Lower leg skin (tissue), 3 donors: ENCODE data around the gene CCDC116.

ENCODE experiments used
- POLR2A ChIP-seq, 2 donors: fragments of 450-650 bp; IDR thresholded peaks; one replicate each; pipeline ENCODE4 v1.6.1; 2016 to 2017; ENCODE audit warnings: antibody characterized with exemption in 2 of 2, mild to moderate bottlenecking in 1 of 2, moderate library complexity in 1 of 2
- TF ChIP-seq, protein P1 (sequence below), 3 donors: fragments of 450-650 bp; IDR thresholded peaks; one replicate each; pipeline ENCODE4 v1.5.1; 2016; ENCODE audit warnings: antibody characterized with exemption in 3 of 3, mild to moderate bottlenecking in 3 of 3, moderate library complexity in 2 of 3

DNA sequence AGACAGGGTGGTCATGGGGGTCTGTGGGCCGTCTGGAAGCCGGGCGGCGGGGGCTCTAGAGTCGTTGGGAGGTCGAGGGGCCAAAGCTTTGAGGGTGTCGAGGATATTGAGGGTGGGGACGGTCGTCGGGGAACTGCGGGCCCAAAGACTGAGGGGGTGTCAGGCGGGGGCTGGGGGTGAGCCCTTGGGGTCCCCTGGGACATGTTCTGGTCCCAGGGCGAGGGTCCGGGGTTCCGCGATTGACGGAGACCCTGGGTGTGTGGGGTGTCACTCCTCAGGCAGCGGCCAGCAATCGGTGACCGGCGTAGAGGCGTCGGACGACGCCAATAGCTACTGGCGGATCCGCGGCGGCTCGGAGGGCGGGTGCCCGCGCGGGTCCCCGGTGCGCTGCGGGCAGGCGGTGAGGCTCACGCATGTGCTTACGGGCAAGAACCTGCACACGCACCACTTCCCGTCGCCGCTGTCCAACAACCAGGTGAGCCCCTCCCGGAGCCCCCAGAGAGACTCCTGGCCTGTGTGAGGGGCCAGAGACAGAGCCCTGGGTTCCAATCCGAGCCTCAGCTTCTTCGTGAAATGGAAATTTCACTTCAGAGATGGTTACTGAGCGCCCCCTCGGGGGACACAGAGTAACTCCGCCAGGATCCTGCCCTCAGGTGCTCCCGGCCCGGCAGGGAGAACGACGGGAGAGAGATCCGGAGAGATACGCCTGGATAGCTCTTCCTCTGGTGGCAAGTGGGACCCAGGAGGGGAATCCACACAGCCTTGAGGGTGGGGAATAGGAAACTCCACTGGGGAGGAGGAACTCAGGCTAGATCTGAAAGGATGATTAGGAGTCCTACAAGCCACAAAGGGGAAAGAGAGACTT, 10.3 kb downstream of the CCDC116 start:
- no peak for TF ChIP-seq POLR2A (IDR thresholded peaks at IDR 0.05)
- TF ChIP-seq, protein P1, sequence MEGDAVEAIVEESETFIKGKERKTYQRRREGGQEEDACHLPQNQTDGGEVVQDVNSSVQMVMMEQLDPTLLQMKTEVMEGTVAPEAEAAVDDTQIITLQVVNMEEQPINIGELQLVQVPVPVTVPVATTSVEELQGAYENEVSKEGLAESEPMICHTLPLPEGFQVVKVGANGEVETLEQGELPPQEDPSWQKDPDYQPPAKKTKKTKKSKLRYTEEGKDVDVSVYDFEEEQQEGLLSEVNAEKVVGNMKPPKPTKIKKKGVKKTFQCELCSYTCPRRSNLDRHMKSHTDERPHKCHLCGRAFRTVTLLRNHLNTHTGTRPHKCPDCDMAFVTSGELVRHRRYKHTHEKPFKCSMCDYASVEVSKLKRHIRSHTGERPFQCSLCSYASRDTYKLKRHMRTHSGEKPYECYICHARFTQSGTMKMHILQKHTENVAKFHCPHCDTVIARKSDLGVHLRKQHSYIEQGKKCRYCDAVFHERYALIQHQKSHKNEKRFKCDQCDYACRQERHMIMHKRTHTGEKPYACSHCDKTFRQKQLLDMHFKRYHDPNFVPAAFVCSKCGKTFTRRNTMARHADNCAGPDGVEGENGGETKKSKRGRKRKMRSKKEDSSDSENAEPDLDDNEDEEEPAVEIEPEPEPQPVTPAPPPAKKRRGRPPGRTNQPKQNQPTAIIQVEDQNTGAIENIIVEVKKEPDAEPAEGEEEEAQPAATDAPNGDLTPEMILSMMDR (IDR thresholded peaks at IDR 0.05), result no peak
